KBM-7 (cell line): Measurements from ENCODE around the gene ITPKA.
"Not testable (repeated sequence)": the region's sequence is repeated elsewhere in the genome, so short reads cannot be mapped to it uniquely, and the experiment has no call there.

Experiments used
- DNase-seq: peaks from one replicate; pipeline ENCODE4 v3.0.0-alpha.2; 2015
- in situ Hi-C: fragments of 300-500 bp; cut with MboI; formaldehyde crosslinking; loops from 2 replicates; pipeline ENCODE4 v1.14.3; 2020; ENCODE audit warnings: low sequenced_read_pairs, low pct_unique_long_range_greater_than_20kb, mixed read lengths

Gene ITPKA

GRCh38 chr15:41493205-41493901 is at the start of gene ITPKA:
TSS of gene ITPKA (plus strand) at chr15:41493874. CDS start at chr15:41493928, 54 bp downstream.
- peak; percentile 88 for DNase-seq
- in situ Hi-C loops = no loop called here

DNA sequence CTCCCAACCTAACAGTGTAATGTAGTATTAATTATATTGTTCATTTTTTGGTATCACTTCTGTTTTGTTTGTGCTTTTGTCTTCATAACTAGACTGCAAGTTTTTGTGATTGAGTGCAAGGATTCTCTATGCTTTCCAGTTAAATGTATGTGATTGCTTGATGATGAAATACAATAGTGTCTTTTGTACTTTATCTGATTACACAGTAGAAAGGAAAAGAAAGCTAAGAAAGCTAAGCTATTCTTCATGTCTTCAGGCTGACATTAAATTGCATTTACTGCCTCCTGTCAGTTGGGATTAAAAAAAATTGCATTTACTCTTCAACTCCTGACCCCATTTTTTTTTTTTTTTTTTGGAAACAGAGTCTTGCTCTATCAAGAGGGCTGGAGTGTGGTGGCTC is 48.3 kb upstream of the ITPKA start:
- in situ Hi-C loops = no loop called here

GRCh38 chr15:41462084-41462795 is 31.4 kb upstream of the ITPKA start:
- in situ Hi-C loops = no loop called here
- DNase-seq = peak; percentile 12

More for the DNA sequence above, 48.3 kb upstream of the ITPKA start:
- DNase-seq = no peak

GRCh38 chr15:41464889-41465580 is 28.6 kb upstream of the ITPKA start:
- in situ Hi-C loops = no loop called here

DNA sequence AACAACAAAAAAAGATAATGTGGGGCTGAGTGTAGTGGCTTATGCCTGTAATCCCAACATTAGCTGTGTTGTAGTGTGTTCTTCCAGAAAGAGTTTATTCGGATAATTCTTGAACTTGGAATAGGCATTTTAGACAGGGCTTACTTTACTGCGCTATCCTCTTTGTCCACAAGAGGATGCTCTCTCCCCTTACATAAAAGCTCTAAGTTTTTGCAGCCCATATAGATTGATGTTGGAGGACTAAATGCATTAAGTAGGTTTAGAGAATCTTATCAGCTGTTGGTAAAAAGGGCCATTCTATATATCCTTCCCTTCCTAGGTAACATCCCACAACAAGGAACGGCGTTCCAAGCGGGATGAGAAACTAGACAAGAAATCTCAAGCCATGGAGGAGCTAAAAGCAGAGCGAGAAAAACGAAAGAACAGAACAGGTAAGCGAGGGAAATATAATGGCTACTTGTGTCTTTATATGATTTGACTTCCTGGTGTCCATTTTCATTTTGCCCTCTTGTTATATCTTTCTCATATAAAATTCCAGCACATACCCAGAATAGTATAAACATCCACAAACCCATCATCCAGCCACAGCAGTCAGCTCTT is 27.8 kb upstream of the ITPKA start:
- DNase-seq = peak; percentile 78
- in situ Hi-C loops = no loop called here

More at GRCh38 chr15:41464889-41465580, 28.6 kb upstream of the ITPKA start:
- DNase-seq = no peak

GRCh38 chr15:41466711-41467110 is 27.0 kb upstream of the ITPKA start:
- in situ Hi-C loops = no loop called here
- DNase-seq = no peak

DNA sequence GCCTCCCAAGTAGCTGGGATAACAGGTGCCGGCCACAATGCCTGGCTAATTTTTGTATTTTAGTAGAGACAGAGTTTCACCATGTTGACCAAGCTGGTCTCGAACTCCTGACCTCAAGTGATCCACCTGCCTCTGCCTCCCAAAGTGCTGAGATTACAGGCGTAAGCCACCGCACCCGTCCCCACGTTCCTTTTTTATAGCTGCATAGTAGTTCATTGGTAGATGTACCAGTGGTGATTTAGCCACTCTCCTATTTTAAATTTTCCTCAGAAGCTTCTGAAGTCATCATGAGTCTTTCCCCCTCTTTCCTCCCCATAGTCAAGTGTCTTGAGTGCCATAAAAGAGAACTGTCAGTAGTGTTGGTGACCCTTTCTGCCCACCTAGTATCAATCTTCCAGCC is 24.0 kb upstream of the ITPKA start:
- in situ Hi-C loops, DNase-seq: not testable (repeated sequence)

DNA sequence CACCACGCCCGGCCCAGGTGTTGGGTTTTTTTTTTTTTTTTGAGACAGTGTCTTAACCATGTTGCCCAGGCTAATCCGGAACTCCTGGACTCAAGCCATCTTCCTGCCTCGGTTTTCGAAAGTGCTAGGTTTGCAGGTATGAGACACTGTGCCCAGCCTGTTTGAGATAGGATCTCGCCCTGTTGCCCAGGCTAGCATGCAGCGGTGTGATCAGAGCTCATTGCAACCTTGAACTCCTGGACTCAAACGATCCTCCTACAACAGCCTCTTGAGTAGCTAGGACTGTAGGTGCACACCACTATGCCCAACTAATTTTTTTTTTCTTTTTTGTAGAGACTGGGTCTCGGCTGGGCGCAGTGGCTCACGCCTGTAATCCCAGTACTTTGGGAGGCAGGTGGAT is 20.3 kb upstream of the ITPKA start:
- in situ Hi-C loops = no loop called here
- no peak for DNase-seq

GRCh38 chr15:41474436-41474835 is 19.2 kb upstream of the ITPKA start:
- in situ Hi-C loops = no loop called here
- DNase-seq = no peak

DNA sequence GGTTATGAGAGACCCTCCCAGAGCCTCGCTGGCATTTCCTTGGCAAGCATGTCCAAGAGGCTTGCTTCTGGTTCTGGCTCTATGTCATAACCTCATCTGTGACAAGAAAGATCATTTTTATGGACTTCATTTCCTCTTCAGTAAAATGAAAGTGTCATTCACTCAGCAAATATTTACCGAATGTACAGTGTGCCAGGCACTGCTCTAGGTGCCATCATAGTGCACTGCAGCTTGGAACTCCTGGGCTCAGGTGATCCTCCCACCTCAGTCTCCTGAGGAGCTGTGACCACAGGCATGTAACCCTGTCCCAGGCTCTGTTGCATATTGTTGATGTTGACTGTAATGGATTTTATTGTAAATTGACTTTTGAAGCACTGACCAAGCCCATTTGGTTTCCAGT is 18.7 kb upstream of the ITPKA start:
- no peak for DNase-seq
- in situ Hi-C loops = no loop called here

GRCh38 chr15:41476416-41477048 is 17.1 kb upstream of the ITPKA start:
- in situ Hi-C loops = no loop called here
- no peak for DNase-seq

GRCh38 chr15:41480396-41481140 is 13.1 kb upstream of the ITPKA start:
- no peak for DNase-seq
- in situ Hi-C loops = no loop called here

DNA sequence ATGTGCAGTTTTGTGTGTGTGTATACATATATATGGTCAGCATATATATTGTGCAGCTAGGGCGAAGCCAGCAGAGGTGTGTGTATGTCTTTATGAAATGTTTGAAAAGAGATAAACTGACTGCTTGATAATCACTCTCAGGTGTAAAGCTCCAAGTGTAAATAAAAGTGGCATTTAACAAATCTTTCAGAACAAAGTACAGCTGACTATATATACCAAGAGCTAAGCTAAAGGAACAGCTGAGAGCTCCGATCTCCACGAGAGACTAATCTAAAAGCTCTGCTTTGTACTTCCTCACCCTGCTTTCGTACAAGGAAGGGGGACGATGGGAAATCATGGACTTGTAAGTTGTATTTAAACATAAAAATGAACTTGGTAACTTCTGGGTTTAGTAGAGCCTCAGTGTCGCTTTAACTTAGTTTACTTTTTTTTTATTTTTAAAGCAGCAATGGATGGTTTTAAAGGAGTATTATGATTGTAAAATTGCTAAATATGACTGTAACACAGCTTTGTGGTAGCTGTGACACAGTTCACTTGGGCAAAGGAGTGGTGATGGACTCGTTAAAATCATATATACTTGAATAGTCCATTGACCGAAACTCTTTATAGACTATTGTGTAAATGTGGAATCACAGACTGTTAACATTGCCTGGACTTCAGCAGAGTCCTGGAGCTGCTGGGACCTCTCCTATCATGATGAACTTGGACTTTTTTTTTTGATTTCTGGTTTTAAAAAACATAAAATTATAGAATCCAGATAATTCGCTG is 11.4 kb upstream of the ITPKA start:
- no peak for DNase-seq
- in situ Hi-C loops = no loop called here

GRCh38 chr15:41483115-41483514 is 10.6 kb upstream of the ITPKA start:
- in situ Hi-C loops = no loop called here

DNA sequence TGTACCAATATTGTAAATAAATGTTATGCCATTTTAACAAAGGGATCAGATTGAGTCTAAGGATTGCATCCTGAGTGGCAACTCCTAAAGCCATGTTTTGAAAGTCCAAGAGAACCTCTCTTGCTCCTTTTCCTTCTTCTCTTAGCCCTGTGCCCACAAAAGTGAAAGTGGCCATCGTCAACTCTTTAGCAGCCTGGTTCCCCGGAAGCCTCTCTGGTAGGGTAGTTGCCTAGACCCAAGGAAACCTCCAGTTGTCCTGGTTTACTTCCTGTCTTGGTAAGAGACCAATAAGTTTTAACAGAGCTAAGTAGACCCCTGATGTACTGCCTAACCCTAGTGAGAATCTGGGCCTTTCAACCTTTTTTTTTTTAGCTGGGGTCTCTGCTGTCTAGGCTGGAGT is 10.2 kb upstream of the ITPKA start:
- no peak for DNase-seq
- in situ Hi-C loops = no loop called here

More at GRCh38 chr15:41483115-41483514, 10.6 kb upstream of the ITPKA start:
- no peak for DNase-seq

- DNase-seq = no peak
- in situ Hi-C loops = no loop called here
Measured at GRCh38 chr15:41484937-41485625, 8.6 kb upstream of the ITPKA start.

GRCh38 chr15:41486286-41486685 is 7.4 kb upstream of the ITPKA start:
- in situ Hi-C loops = no loop called here
- no peak for DNase-seq
